ENCODE results near the gene TSPOAP1.

TSPOAP1 gene

GRCh38 chr17:58329035-58329809 lies 627 bp upstream of the TSPOAP1 start:
- peak; percentile 37 for DNase-seq

DNA sequence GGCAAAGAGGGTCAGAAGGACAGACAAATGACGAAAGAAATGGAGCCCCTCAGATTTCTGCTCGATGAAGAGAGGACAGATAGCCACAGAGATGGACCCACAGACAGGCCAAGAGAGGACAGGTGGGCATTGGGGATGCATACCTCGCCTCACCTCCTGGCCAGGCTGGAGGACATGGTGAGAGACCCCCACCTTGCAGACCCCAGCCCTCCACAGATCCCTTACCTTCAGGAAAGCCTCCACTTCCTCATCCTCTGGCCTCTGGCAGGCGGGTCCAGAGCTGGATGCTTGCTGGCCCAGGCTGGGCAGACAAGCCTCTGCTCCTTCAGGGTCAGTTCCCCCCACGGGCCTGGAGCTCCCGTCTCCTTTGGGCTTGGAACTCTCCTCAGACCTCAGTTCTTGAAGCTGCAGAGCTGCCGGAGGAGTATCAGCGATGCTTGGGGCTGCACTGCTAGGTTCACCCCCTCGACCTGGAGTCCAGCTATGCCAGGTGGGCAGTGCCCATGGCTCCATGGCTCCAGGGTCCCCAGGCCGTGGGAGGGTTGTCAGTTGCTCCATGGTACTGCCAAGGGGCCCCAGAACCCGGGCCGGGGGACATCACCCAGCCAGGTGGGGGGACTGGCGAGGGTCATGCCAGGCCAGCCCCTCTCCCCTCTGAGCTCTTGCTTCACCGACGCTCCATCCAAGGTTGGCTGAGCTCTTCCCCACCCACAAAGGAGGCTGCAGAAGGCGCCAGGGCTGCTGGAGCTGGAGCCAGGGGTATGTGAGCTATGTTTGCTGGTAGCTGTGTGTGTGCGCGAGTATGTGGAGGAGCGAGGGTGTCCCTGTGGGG lies 1.0 kb downstream of the TSPOAP1 start:
- DNase-seq, result no peak

- no peak for DNase-seq
These were observed 1.8 kb downstream of the TSPOAP1 start for GRCh38 chr17:58326609-58327362.

DNA sequence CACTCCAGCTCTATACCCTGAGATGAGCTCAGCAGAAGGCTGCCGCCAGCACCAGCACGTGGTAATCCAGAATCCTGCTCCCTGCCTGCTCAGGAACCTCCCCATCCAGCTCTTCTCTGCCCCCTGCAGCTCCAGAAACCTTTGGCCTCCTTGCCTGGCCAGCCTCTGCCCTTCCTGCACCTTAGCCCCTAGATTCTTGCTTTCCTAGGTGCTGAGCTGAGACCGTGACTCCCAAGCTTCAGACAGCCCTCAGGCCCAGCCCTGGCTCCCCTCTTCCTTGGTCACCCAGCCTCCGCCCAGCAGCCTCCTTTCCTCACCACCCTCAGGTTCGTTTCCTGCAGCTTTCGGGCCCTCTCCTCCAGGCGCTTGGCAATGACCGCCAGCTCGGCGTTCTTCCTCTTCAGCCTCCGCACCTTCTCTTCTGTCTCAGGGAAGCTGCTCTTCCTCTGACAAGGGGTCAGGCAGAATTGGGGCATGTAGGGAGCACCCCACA lies 2.6 kb downstream of the TSPOAP1 start:
- no peak for DNase-seq

- peak; percentile 16 for DNase-seq
These were observed 3.3 kb downstream of the TSPOAP1 start for GRCh38 chr17:58325289-58325726.

DNA sequence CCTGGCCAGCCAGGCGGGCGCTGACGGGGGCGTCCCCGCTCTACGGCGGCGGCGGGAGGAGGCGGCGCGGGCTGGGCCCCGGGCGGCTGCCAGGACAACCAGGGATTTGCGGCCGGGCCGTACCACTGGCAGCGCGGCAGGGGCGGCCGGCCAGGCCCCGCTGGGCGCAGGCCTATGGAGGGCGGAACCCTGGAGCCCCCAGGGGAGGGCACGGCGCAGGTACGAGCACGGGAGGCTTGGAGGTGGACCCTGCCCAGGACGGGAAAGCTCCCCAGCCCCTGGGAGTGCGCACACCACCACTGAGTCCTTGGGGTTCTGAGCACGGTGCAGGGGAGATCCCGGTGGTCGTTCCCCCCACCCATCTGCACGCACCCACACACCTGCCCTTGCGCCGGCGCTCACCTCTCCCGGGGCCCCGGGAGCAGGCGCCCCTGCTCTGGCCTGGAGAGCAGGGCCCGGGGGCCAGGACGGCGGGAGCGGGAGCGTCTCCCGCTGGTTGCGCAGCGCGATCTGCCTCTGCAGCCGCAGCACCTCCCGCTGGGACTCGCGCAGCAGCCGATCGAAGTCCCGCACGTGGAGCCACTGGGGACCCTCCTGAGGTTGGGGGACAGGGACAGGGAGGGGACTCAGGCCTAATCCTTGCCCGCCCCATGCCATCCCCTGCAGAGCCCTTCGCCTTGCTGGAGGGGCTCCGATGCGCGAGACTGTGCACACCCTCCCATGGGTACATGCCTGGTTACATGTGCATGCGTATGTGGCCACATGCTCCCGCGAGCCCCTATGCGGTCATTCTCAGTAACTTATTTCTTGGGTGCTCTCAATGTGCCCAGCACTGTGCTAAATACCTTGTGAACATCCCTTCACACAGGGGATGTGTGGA lies 3.9 kb downstream of the TSPOAP1 start:
- peak; percentile 24 for DNase-seq

GRCh38 chr17:58324056-58324408 lies 4.6 kb downstream of the TSPOAP1 start:
- no peak for DNase-seq

DNA sequence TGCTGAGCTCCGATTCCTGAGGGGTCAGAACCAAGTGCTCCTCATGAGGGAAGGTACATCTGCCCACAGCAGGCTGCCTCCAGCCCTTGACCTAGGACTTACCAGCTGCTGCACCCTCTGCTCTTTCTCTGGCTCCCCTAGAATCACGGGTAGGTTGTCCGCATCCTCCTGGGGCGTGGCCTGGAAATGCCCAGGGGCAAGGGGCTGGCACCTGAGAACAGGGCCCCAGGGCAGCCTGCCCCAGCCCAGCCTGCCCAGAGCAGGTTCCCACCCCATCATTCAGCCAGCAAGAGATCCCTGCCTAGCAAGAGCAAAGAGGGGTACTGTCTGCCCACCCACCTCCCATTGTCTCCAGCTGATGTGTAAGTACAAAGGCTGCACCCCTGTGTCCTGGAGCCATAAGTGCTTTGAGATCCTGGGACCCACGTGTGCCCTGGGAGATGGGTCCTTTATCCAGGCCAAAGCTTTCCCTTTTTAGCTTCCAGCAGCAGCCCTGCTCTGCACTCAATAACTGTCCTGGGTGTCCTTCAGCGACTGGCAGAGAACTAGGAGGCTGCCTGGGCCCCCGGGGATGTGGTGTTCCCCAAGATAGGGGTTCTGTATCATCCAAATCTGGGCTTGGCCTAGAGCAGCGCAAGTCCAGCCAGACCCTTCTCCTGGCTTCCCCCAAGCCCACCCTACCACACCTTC lies 5.1 kb downstream of the TSPOAP1 start:
- no peak for DNase-seq

- no peak for DNase-seq
These were observed 5.9 kb downstream of the TSPOAP1 start for GRCh38 chr17:58322581-58323185.

DNA sequence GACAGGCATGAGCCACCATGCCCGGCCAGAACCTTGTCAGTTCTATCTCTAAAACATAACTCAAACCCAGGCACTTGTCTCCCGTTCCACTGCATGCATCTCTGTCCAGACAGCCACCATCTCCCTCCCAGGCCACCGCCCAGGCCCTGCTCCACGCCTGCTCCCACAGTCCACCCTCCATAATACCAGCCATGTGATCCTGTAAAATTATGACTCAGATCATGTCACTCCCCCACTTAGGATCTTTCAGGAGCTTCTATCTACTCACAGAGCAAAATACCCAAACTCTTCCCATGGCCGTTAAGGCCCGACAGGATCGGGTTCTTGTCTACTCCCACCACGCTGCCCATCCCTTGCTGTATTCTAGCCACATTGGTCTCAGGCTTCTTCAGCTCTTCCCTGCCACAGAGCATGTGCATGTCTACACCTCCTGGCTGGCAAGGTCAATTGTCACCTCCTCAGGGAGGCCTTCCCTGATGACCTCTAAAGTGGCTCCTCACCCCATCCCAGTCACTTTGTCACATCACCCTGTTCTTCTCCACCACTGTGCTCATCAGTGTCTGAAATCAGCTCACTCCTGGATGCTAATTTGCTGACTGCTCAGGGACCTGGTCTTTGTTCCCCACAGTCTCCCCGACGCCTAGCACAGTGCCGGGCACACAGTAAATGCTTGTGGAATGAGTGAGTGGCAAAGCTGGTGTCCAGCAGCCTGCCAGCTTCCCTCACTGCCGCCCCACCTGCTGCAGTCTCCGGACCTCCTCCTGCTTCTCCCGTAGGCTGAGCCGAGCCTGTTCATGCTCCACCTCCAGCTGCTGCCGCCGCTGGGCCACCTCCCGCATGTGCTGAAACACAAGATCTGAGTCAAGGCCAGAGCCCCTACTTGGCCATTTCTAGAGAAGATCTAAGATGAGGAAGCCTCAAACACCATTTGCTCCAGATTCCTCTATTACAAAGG lies 6.7 kb downstream of the TSPOAP1 start:
- DNase-seq, result no peak

DNA sequence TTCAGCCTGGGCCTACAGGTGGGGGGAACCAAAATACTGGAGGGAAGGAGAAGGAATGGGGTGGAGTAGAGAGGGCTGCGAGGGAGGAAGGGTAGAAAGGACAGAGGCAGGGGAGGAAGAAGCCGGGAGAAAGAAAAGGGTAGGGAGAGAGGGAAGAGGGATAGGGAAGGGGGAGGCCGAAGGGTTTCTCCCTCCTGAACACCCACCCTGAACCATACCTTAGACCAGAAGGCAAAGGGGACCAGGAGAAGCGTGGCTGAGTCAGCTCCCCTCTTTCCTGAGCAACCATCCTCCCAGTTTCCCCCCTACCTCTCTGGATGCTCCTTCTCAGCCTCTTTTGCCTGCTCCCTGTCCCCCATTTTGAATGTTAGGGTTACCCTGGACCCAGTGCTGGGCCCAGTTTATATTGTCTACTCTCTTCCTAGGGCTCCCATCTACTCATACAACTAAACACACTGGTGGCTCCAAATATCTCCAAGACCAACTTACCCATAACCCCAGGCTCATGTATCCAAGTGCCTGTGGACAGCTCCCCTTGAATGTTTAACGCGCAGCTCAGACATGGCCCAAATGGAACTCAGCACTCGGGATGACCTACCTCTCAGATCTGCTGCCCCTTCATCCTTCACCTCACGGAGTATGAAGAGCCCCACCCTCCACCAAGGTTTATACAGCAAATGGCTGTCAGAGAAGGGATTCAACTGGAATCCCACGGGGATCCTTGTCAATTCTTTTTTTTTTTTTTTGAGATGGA lies 7.8 kb downstream of the TSPOAP1 start:
- no peak for DNase-seq

DNA sequence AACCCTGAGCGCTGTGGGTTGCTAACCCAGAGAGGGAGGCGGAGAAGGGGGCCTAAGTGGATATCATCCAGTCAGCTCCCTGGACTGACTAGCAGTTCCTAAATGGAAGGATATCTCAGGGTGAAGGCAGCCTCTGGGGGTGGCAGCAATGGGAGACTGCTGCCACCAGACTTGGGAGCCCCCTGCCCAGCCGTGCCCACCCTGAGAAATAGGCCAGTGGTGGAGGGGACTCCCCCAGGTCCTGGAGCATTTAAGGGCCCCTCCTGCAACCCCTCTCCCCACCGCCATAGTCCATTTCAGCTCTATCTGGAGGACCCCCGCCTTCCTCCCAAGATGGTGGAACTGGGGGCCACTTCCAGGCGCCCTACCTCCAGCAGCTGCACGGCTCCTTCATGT lies 8.4 kb downstream of the TSPOAP1 start:
- DNase-seq, result no peak

DNA sequence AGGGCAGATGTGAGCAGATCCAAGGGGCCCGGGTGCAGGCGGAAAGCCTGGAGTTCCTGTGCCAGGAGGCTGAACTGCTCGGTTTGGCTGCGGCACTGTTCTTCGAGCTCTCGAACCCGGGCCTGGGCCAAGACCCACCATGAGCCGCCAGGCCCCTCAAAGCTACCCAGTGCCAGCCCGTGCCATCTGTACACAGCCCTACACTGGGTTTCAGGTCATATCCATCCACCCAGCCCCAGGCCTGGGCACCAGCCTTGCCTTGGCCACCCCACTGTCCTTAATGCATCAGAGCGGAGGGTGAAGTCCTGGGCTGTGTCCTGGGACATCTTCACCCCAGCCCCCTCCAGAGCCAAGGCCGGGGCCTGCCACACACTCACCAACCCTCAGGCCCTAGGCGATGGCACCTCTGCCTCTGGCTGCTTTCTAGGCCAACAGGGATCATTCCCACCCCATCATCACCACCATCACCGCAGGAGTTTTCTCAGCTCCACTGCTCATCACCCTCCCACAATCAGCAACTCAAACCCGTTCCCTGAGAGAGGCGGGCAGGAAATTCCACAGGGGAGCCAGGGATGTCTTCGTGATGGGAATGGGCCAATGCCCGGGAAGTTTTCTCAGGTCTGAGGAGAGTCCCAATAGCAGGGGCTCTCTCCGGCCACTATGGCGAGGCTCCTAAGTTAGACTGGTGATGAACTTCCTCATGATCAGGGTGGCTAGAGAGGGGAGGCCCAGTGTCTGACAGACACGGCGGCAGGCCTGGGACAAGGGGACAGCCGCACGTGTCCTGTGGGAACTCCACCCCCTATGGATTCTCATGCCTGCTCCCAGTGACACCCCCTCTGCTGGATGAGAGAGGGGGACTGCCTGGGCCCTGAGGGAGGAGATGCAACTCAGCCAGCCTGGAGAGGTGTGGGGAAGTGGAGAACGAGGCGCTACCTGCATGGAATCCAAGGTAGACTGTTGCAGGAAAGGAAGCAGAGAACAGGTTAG lies 9.1 kb downstream of the TSPOAP1 start:
- DNase-seq, result no peak

- DNase-seq, result no peak
These were observed 9.9 kb downstream of the TSPOAP1 start for GRCh38 chr17:58318627-58319172.

GRCh38 chr17:58318065-58318481 lies 10.5 kb downstream of the TSPOAP1 start:
- no peak for DNase-seq

GRCh38 chr17:58317421-58318064 lies 11.1 kb downstream of the TSPOAP1 start:
- DNase-seq, result no peak
